Activated T-cell treated with anti-CD3 and anti-CD28 coated beads, Interleukin-2, amount 50 U/mL, for 72 hours (primary cell): ENCODE measurements around the gene SS18L1. TPM values are rescaled to one million over a fixed set of nuclear protein-coding genes. Genes with fewer than 3 reads are reported as not detected.

Source experiments
- ATAC-seq, 2 donors: fragments of 150-1000 bp; cut with Tn5 transposase; replicated peaks in 1 of 2; 2 replicates each; pipeline ENCODE4 v1.10.0; 2021; ENCODE audit warnings: moderate library complexity in 2 of 2, mild to moderate bottlenecking in 1 of 2
- DNase-seq, 2 donors: peaks; one replicate each; pipeline ENCODE4 v3.0.0; 2021 to 2022; ENCODE audit warnings: mixed read lengths in 1 of 2
- H3K27ac Mint-ChIP-seq: one replicate; pipeline ENCODE4 v1.8.0; 2022; ENCODE audit warnings: mild to moderate bottlenecking, moderate library complexity, mixed read lengths
- H3K27me3 Mint-ChIP-seq: one replicate; pipeline ENCODE4 v1.8.0; 2022; ENCODE audit warnings: low read depth, mixed read lengths
- H3K36me3 Mint-ChIP-seq, 2 donors: one replicate each; pipeline ENCODE4 v1.8.0; 2022; ENCODE audit warnings: mixed read lengths in 2 of 2, mild to moderate bottlenecking in 1 of 2; ENCODE audit not compliant: insufficient read depth in 2 of 2
- H3K4me1 Mint-ChIP-seq: one replicate; pipeline ENCODE4 v1.8.0; 2022; ENCODE audit warnings: low read depth, mixed read lengths
- H3K4me3 Mint-ChIP-seq, 2 donors: one replicate each; pipeline ENCODE4 v1.8.0; 2022; ENCODE audit warnings: mild to moderate bottlenecking in 2 of 2, mixed read lengths in 2 of 2, moderate library complexity in 2 of 2
- H3K9me3 Mint-ChIP-seq, 2 donors: one replicate each; pipeline ENCODE4 v1.8.0; 2022; ENCODE audit warnings: mixed read lengths in 2 of 2
- total RNA-seq, 2 donors: library from RNA; stranded (reverse); gene quantifications; one replicate each; pipeline ENCODE4 v1.2.3, GENCODE V29; 2022

The SS18L1 gene
- total RNA-seq, 2 donors from 2014 or later: 16.1 to 19.8 TPM

GRCh38 chr20:62177307-62177706 is 33.7 kb downstream of the SS18L1 start:
- Mint-ChIP-seq H3K36me3 (peaks cover 0 to 3% of the 10 kb centered on the region in 2 donors), H3K9me3 (no peaks in the 10 kb centered on the region), H3K4me3 (no peak overlapping the region), H3K27me3 (no peaks in the 10 kb centered on the region), H3K4me1 (peaks cover 10% of the 10 kb centered on the region), H3K27ac (no peak overlapping the region)
- ATAC-seq (no peak), DNase-seq (no peak)

- peaks cover 0 to 3% of the 10 kb centered on the region in 2 donors for H3K36me3 Mint-ChIP-seq
- H3K27me3 Mint-ChIP-seq: no peaks in the 10 kb centered on the region
- no peak overlapping the region for H3K4me3 Mint-ChIP-seq
- H3K4me1 Mint-ChIP-seq: peaks cover 13% of the 10 kb centered on the region
- H3K9me3 Mint-ChIP-seq: no peaks in the 10 kb centered on the region
- no peak overlapping the region for H3K27ac Mint-ChIP-seq
- ATAC-seq (no peak), DNase-seq (no peak)
Measured at GRCh38 chr20:62178316-62179161, 35.0 kb downstream of the SS18L1 start.

- Mint-ChIP-seq H3K27me3 (no peaks in the 10 kb centered on the region), H3K9me3 (no peaks in the 10 kb centered on the region), H3K4me3 (no peak overlapping the region), H3K27ac (no peak overlapping the region), H3K4me1 (peaks cover 19% of the 10 kb centered on the region), H3K36me3 (peaks cover 0 to under 1% of the 10 kb centered on the region in 2 donors)
- ATAC-seq: no peak
- no peak for DNase-seq
Measured at GRCh38 chr20:62179162-62179504, 35.6 kb downstream of the SS18L1 start.

GRCh38 chr20:62181808-62182207 is 38.2 kb downstream of the SS18L1 start:
- H3K4me1 Mint-ChIP-seq: peaks cover 29% of the 10 kb centered on the region
- H3K27ac Mint-ChIP-seq: peak overlapping the region; percentile 82
- ATAC-seq (no peak), DNase-seq (no peak)
- H3K4me3 Mint-ChIP-seq: peak overlapping the region; percentile 88 to 93
- no peaks in the 10 kb centered on the region for H3K27me3 Mint-ChIP-seq
- H3K36me3 Mint-ChIP-seq: no peaks in the 10 kb centered on the region
- no peaks in the 10 kb centered on the region for H3K9me3 Mint-ChIP-seq

- peak within 1 kb of the TSS; percentile 85 for H3K27ac Mint-ChIP-seq
- ATAC-seq (peak; percentile 98), DNase-seq (peak; percentile 95 to 97)
- no peaks in the 10 kb centered on the region for H3K9me3 Mint-ChIP-seq
- no peaks in the 10 kb centered on the region for H3K36me3 Mint-ChIP-seq
- no peaks in the 10 kb centered on the region for H3K27me3 Mint-ChIP-seq
- peaks cover 39% of the 10 kb centered on the region for H3K4me1 Mint-ChIP-seq
- H3K4me3 Mint-ChIP-seq: peak within 1 kb of the TSS; percentile 88 to 93
Measured at GRCh38 chr20:62182469-62183425, 39.2 kb downstream of the SS18L1 start, which contains the start of gene MTG2. MTG2 (plus strand) TSS chr20:62183028; CDS start chr20:62193421, 10,393 bp downstream.

DNA sequence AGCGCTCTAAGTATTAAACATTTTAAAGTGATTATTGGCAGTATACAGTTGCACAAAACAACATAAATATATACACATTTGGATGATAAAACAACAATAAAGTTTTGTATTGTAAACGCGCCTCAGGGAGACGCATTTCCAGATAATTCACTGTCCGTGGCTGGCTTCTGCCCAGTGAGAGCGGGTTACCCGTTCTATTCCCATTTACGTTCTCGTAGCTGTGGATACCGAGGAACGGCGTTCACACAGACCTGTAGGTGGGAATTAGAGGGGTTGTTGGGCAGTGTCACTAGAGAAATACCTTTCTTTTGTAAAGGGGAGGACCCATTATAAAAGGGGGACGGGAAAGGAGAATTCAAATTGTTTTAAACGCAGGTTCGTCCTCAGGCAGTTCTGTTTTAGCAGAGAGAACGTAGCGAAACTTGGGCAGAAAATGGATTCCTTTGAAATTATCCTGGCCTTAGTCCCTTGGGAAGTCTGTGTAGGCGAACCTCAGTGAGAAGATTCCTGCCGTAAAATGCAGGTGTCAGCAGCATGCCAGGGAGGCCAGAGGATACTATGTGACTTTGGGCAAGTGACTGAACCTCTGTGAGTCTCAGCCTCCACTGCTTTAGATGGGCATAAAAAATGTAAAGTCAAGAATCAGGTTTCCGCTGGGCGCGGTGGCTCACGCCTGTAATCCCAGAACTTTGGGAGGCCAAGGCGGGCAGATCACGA is 40.0 kb downstream of the SS18L1 start:
- Mint-ChIP-seq H3K9me3 (no peaks in the 10 kb centered on the region), H3K27me3 (no peaks in the 10 kb centered on the region), H3K4me3 (peak overlapping the region; percentile 88 to 93), H3K27ac (peak overlapping the region; percentile 85), H3K4me1 (peaks cover 41% of the 10 kb centered on the region), H3K36me3 (no peaks in the 10 kb centered on the region)
- DNase-seq (peak in 1 of 2 donors; percentile 10), ATAC-seq (no peak)

DNA sequence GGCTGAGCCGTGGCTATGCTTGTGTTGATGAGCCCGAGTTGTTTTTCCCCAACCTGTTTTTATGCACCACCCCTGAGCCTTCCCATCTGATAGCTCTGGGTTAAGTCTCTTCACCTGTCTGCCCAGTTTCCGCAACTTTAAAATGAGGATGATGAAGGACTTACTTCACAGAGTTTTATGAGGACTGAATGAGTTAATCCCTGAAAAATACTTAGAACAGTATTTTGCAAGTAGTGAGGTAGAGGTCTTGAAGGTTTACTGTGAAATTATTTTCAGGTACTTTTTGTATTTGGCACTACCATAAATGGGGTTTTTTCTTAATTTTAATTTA is 42.5 kb downstream of the SS18L1 start:
- no peaks in the 10 kb centered on the region for H3K27me3 Mint-ChIP-seq
- no peaks in the 10 kb centered on the region for H3K9me3 Mint-ChIP-seq
- H3K4me1 Mint-ChIP-seq: peaks cover 41% of the 10 kb centered on the region
- ATAC-seq (no peak), DNase-seq (no peak)
- no peak overlapping the region for H3K27ac Mint-ChIP-seq
- no peak overlapping the region for H3K4me3 Mint-ChIP-seq
- peaks cover 0 to 6% of the 10 kb centered on the region in 2 donors for H3K36me3 Mint-ChIP-seq

DNA sequence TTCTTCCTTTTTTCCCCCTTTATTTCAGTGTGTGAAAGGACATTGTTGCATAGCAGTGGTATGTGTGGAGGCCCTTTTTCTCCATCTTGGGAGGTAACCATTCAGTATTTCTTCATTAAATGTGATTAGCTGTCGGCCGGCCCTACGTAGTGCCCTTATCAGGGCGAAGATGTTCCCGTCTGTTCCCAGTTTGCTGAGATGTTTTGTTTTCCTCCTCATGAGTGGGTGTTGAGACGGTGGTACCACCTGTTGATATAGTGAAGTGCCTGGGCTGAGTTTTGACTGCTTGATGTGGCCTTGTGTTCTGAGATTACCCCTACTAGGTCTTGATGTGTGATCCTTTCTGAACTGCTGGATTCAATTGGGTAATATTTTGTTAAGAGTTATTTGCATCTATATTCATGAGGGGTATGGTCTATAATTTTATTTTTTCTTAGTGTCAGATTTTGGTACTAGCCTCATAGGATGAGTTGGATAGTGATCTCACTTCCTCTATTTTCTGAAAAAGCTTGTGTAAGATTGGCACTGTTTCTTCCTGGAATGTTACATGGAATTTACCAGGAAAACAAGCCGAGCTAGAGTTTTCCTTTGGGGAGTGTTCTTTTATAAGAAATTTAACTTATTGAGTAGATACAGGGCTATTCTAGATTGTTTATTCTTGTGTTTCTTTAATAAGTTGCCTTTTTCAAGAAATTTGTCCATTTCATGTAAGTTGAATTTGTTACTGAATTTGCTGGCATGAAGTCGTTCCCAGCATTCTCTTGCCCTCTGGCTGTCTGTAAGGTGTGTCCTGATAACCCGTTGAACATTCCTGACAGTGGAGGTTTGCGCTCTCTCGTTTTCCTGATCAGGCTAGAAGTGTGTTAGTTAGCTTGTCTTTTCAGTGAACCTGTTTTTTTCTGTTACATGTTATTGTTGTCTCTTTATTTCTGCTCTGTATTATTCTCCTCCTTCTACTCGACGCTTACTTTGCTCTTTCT is 43.6 kb downstream of the SS18L1 start:
- peaks cover 0 to 6% of the 10 kb centered on the region in 2 donors for H3K36me3 Mint-ChIP-seq
- no peak overlapping the region for H3K27ac Mint-ChIP-seq
- no peak for ATAC-seq

DNA sequence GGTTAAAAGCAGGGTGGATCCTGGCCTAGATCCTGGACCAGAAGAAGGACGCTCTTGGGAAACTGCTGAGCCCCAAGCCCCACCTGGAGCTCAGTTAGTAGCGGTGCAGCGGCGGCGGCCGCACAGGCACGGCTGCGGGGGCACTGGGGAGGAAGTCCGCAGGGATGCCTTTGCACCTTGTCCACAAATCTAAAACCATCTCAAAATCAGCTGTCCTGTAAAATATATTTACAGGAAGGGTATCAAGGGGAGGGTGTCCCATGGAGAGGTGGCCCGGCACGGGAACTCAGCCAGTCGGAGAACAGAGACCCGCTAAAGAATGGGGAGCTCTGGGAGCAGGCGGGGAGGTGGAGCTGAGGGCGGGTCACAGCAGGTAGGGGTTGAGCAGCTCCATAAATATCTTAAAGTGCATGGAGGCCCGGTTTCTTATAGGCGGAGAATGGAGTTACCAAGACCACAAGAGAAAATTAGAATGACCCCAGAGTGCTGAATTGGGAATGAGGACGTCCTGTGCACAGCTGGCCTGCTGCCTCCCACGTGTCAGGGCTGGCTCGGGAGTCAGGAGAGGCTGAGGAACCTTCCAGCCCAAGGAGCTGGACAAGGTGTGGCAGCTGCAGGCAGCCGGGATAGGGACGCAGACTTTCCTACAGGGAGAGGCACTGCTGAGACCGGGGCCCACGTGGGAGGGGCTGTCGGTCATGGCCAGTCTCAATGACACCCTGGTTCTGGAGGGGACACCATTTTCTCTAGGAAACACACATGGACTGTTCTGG is 47.3 kb downstream of the SS18L1 start:
- no peaks in the 10 kb centered on the region for H3K27me3 Mint-ChIP-seq
- no peak overlapping the region for H3K4me3 Mint-ChIP-seq
- no peak for DNase-seq
- no peaks in the 10 kb centered on the region for H3K9me3 Mint-ChIP-seq
- peaks cover 15% of the 10 kb centered on the region for H3K4me1 Mint-ChIP-seq
- no peak for ATAC-seq
- no peak overlapping the region for H3K27ac Mint-ChIP-seq
- H3K36me3 Mint-ChIP-seq: peaks cover 0 to 12% of the 10 kb centered on the region in 2 donors

More for the DNA sequence above, 43.6 kb downstream of the SS18L1 start:
- no peak for DNase-seq
- Mint-ChIP-seq H3K4me1 (peaks cover 31% of the 10 kb centered on the region), H3K27me3 (no peaks in the 10 kb centered on the region), H3K9me3 (no peaks in the 10 kb centered on the region), H3K4me3 (no peak overlapping the region)

- DNase-seq: no peak
- Mint-ChIP-seq H3K4me3 (no peak overlapping the region), H3K36me3 (peaks cover 0 to 12% of the 10 kb centered on the region in 2 donors), H3K4me1 (peaks cover 10% of the 10 kb centered on the region), H3K9me3 (no peaks in the 10 kb centered on the region), H3K27ac (no peak overlapping the region), H3K27me3 (no peaks in the 10 kb centered on the region)
- no peak for ATAC-seq
Measured at GRCh38 chr20:62191781-62192559, 48.4 kb downstream of the SS18L1 start.

GRCh38 chr20:62192635-62193034 is 49.1 kb downstream of the SS18L1 start:
- H3K9me3 Mint-ChIP-seq: no peaks in the 10 kb centered on the region
- no peak for DNase-seq
- H3K27me3 Mint-ChIP-seq: no peaks in the 10 kb centered on the region
- no peak overlapping the region for H3K27ac Mint-ChIP-seq
- ATAC-seq: no peak
- peaks cover 3% of the 10 kb centered on the region for H3K4me1 Mint-ChIP-seq
- H3K4me3 Mint-ChIP-seq: no peak overlapping the region
- H3K36me3 Mint-ChIP-seq: peaks cover 0 to 12% of the 10 kb centered on the region in 2 donors
